Measurements from ENCODE around the gene IBSP. TPM values are rescaled to one million over a fixed set of nuclear protein-coding genes. Genes with fewer than 3 reads are reported as not detected.

IBSP gene, protein sequence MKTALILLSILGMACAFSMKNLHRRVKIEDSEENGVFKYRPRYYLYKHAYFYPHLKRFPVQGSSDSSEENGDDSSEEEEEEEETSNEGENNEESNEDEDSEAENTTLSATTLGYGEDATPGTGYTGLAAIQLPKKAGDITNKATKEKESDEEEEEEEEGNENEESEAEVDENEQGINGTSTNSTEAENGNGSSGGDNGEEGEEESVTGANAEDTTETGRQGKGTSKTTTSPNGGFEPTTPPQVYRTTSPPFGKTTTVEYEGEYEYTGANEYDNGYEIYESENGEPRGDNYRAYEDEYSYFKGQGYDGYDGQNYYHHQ
- total RNA-seq, result not detected

GRCh38 chr4:87799301-87800113, at the start of gene IBSP:
TSS of gene IBSP (plus strand) at chr4:87799554. CDS start at chr4:87802362, 2,808 bp downstream.
- ATAC-seq, result no peak
- H3K4me3 Mint-ChIP-seq, result no peak within 1 kb of the TSS
- H3K27me3 Mint-ChIP-seq, result no peaks in the 10 kb centered on the region
- CTCF ChIA-PET, result interaction anchor here (0.7 kb wide), 1 partner anchor 19 kb away, joined by 3 read pairs; no protein-coding TSS in a partner anchor
- no peaks in the 10 kb centered on the region for H3K9me3 Mint-ChIP-seq (ENCODE audit: low read depth)
- H3K36me3 Mint-ChIP-seq, result no peaks in the 10 kb centered on the region
- no peak for DNase-seq
- no peak within 1 kb of the TSS for H3K27ac Mint-ChIP-seq
- H3K4me1 Mint-ChIP-seq, result no peaks in the 10 kb centered on the region

- H3K36me3 Mint-ChIP-seq, result no peaks in the 10 kb centered on the region
- CTCF ChIA-PET, result no interaction called here
- no peak for DNase-seq
- H3K9me3 Mint-ChIP-seq (ENCODE audit: low read depth), result peaks cover 2% of the 10 kb centered on the region
- H3K27ac Mint-ChIP-seq, result no peak overlapping the region
- H3K4me3 Mint-ChIP-seq, result no peak overlapping the region
- no peak for ATAC-seq
- H3K4me1 Mint-ChIP-seq, result no peaks in the 10 kb centered on the region
- no peaks in the 10 kb centered on the region for H3K27me3 Mint-ChIP-seq
These were observed 49.5 kb upstream of the IBSP start for GRCh38 chr4:87749883-87750282.

DNA sequence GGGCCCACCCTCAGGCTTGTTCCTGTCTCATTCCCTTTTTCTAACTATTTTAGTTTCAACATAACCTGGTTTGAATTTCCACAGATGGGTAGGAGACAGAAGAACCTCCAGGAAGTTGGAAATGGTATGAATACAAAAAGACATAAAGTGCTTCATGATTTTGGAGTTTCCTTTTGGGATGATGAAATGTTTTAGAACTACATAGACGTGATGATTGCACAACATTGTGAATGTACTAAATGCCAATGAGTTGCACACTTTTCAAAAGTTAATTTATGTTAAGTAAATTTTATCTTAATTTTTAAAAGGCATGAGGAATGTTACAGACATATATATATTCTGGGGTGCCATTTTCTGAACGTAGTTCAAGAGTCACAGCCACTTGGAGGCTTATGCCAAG, 41.1 kb upstream of the IBSP start:
- Mint-ChIP-seq H3K4me3 (no peak overlapping the region), H3K36me3 (no peaks in the 10 kb centered on the region), H3K4me1 (no peaks in the 10 kb centered on the region), H3K27me3 (no peaks in the 10 kb centered on the region), H3K9me3 (ENCODE audit: low read depth) (no peaks in the 10 kb centered on the region), H3K27ac (no peak overlapping the region)
- CTCF ChIA-PET, result no interaction called here
- no peak for ATAC-seq
- DNase-seq, result no peak

- Mint-ChIP-seq H3K27ac (no peak overlapping the region), H3K4me3 (no peak overlapping the region), H3K4me1 (no peaks in the 10 kb centered on the region), H3K9me3 (ENCODE audit: low read depth) (no peaks in the 10 kb centered on the region), H3K27me3 (no peaks in the 10 kb centered on the region), H3K36me3 (no peaks in the 10 kb centered on the region)
- DNase-seq, result no peak
- CTCF ChIA-PET, result no interaction called here
- ATAC-seq, result no peak
These were observed 37.0 kb upstream of the IBSP start for GRCh38 chr4:87762311-87762710.

- Mint-ChIP-seq H3K27ac (no peak overlapping the region), H3K4me3 (no peak overlapping the region), H3K27me3 (peaks cover 3% of the 10 kb centered on the region), H3K9me3 (ENCODE audit: low read depth) (no peaks in the 10 kb centered on the region), H3K36me3 (no peaks in the 10 kb centered on the region), H3K4me1 (no peaks in the 10 kb centered on the region)
- CTCF ChIA-PET, result no interaction called here
- DNase-seq (no peak), ATAC-seq (no peak)
These were observed 17.8 kb upstream of the IBSP start for GRCh38 chr4:87781569-87781968.

GRCh38 chr4:87783781-87784180, 15.6 kb upstream of the IBSP start:
- CTCF ChIA-PET, result no interaction called here
- Mint-ChIP-seq H3K4me3 (no peak overlapping the region), H3K36me3 (no peaks in the 10 kb centered on the region), H3K27ac (no peak overlapping the region), H3K27me3 (peaks cover 3% of the 10 kb centered on the region), H3K4me1 (no peaks in the 10 kb centered on the region), H3K9me3 (ENCODE audit: low read depth) (no peaks in the 10 kb centered on the region)
- DNase-seq (no peak), ATAC-seq (no peak)

GRCh38 chr4:87785731-87786509, 13.4 kb upstream of the IBSP start:
- Mint-ChIP-seq H3K27me3 (no peaks in the 10 kb centered on the region), H3K27ac (no peak overlapping the region), H3K4me1 (no peaks in the 10 kb centered on the region), H3K4me3 (no peak overlapping the region), H3K36me3 (no peaks in the 10 kb centered on the region), H3K9me3 (ENCODE audit: low read depth) (no peaks in the 10 kb centered on the region)
- ATAC-seq (no peak), DNase-seq (no peak)
- CTCF ChIA-PET, result no interaction called here

- CTCF ChIA-PET, result no interaction called here
These were observed 3.5 kb downstream of the IBSP start for GRCh38 chr4:87802858-87803257.

GRCh38 chr4:87803421-87803820, 4.1 kb downstream of the IBSP start:
- ATAC-seq, result no peak
- no peaks in the 10 kb centered on the region for H3K4me1 Mint-ChIP-seq
- H3K27ac Mint-ChIP-seq, result no peak overlapping the region
- peaks cover 6% of the 10 kb centered on the region for H3K27me3 Mint-ChIP-seq
- DNase-seq, result no peak
- H3K9me3 Mint-ChIP-seq (ENCODE audit: low read depth), result no peaks in the 10 kb centered on the region
- H3K36me3 Mint-ChIP-seq, result no peaks in the 10 kb centered on the region
- CTCF ChIA-PET, result no interaction called here
- no peak overlapping the region for H3K4me3 Mint-ChIP-seq

More at GRCh38 chr4:87802858-87803257, 3.5 kb downstream of the IBSP start:
- H3K4me1 Mint-ChIP-seq, result no peaks in the 10 kb centered on the region
- DNase-seq (no peak), ATAC-seq (no peak)
- H3K4me3 Mint-ChIP-seq, result no peak overlapping the region
- H3K9me3 Mint-ChIP-seq (ENCODE audit: low read depth), result no peaks in the 10 kb centered on the region
- H3K27ac Mint-ChIP-seq, result no peak overlapping the region
- no peaks in the 10 kb centered on the region for H3K36me3 Mint-ChIP-seq
- peaks cover 6% of the 10 kb centered on the region for H3K27me3 Mint-ChIP-seq

DNA sequence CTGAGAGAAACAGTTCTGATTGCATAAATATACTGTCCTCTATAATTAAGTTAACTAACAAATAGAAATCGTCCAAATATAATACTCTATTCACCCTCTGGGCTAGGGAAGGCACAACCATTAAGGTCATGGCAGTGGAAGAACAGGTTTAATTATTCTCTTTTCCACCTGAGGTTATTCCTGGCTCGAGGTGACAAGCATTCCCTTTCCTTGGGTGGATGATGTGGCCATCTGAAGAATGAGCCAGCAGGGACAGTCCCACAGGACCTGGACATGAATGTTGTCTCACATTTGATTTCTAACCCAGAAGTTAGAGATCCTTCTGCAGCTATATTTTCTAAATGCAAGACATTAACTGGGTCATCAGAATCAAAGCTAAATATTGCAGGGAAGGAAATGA, 5.5 kb downstream of the IBSP start:
- Mint-ChIP-seq H3K27ac (no peak overlapping the region), H3K27me3 (peaks cover 6% of the 10 kb centered on the region), H3K9me3 (ENCODE audit: low read depth) (no peaks in the 10 kb centered on the region), H3K36me3 (no peaks in the 10 kb centered on the region), H3K4me1 (no peaks in the 10 kb centered on the region), H3K4me3 (no peak overlapping the region)
- DNase-seq (no peak), ATAC-seq (no peak)
- CTCF ChIA-PET, result no interaction called here

DNA sequence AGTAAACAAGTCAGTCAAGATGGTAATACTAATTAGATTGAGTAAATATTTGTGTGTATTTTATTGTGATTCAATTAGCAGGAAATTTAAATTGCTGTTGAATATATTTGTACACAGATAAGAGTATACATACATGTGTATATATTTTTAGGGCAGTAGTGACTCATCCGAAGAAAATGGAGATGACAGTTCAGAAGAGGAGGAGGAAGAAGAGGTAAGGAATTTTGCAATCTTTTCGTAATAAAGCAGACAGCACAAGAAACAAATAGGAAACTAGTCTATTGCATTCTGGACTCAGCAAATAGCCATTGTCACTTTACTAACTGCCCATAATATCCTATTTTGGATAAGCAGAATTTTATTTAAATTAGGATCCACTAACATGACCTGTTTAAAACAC, 6.6 kb downstream of the IBSP start:
- H3K4me1 Mint-ChIP-seq, result no peaks in the 10 kb centered on the region
- no peak overlapping the region for H3K4me3 Mint-ChIP-seq
- no peaks in the 10 kb centered on the region for H3K9me3 Mint-ChIP-seq (ENCODE audit: low read depth)
- H3K27ac Mint-ChIP-seq, result no peak overlapping the region
- CTCF ChIA-PET, result no interaction called here
- H3K27me3 Mint-ChIP-seq, result peaks cover 6% of the 10 kb centered on the region
- ATAC-seq (no peak), DNase-seq (no peak)
- no peaks in the 10 kb centered on the region for H3K36me3 Mint-ChIP-seq

GRCh38 chr4:87806520-87806919, 7.2 kb downstream of the IBSP start:
- H3K27ac Mint-ChIP-seq, result no peak overlapping the region
- DNase-seq (no peak), ATAC-seq (no peak)
- no peak overlapping the region for H3K4me3 Mint-ChIP-seq
- H3K9me3 Mint-ChIP-seq (ENCODE audit: low read depth), result no peaks in the 10 kb centered on the region
- no peaks in the 10 kb centered on the region for H3K36me3 Mint-ChIP-seq
- H3K4me1 Mint-ChIP-seq, result no peaks in the 10 kb centered on the region
- CTCF ChIA-PET, result no interaction called here
- peaks cover 6% of the 10 kb centered on the region for H3K27me3 Mint-ChIP-seq

GRCh38 chr4:87807402-87807801, 8.0 kb downstream of the IBSP start:
- Mint-ChIP-seq H3K4me1 (no peaks in the 10 kb centered on the region), H3K36me3 (no peaks in the 10 kb centered on the region), H3K9me3 (ENCODE audit: low read depth) (no peaks in the 10 kb centered on the region), H3K4me3 (no peak overlapping the region), H3K27ac (no peak overlapping the region), H3K27me3 (peaks cover 6% of the 10 kb centered on the region)
- CTCF ChIA-PET, result no interaction called here
- DNase-seq, result no peak
- ATAC-seq, result no peak

DNA sequence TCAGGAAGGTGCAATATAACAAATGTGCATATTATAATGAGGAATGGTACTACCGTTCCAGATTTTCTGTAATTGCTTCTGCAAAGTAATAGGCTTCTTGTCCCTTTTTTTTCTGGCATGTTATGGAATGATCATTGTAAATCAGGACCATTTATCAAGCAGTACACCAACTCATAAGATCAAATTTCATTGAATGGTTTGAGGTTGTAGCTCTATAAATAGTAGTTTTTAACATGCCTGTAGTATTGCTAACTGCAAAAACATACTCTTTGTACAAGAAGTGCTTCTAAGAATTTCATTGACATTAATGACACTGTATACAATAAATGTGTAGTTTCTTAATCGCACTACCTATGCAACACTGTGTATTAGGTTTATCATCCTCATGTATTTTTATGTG, 12.6 kb downstream of the IBSP start:
- H3K36me3 Mint-ChIP-seq, result no peaks in the 10 kb centered on the region
- DNase-seq, result no peak
- H3K4me3 Mint-ChIP-seq, result no peak overlapping the region
- no peaks in the 10 kb centered on the region for H3K9me3 Mint-ChIP-seq (ENCODE audit: low read depth)
- CTCF ChIA-PET, result no interaction called here
- no peaks in the 10 kb centered on the region for H3K4me1 Mint-ChIP-seq
- no peak overlapping the region for H3K27ac Mint-ChIP-seq
- no peak for ATAC-seq
- peaks cover 8% of the 10 kb centered on the region for H3K27me3 Mint-ChIP-seq
